SU-DHL-6 (cell line): ENCODE results near the gene CTPS2.

ENCODE experiments used
- H2AFZ ChIP-seq: fragments of 200-600 bp; sonication (generic); 2 replicates; pipeline ENCODE4 v1.6.1; 2014; ENCODE audit warnings: low read depth, mild to moderate bottlenecking, moderate library complexity, mixed read lengths, antibody characterized with exemption, low read length; ENCODE audit not compliant: severe bottlenecking
- H3F3A ChIP-seq: fragments of 200-600 bp; shearing (Covaris generic); 2 replicates; pipeline ENCODE4 v1.6.0; 2016; ENCODE audit warnings: antibody characterized with exemption, mild to moderate bottlenecking; ENCODE audit not compliant: insufficient read depth
- H3K27ac ChIP-seq: fragments of 200-600 bp; sonication (generic); 2 replicates; pipeline ENCODE4 v1.5.1; 2016; ENCODE audit warnings: low read depth, mild to moderate bottlenecking, low read length, moderate library complexity, mixed read lengths
- H3K27me3 ChIP-seq: fragments of 200-600 bp; sonication (generic), shearing (Covaris generic); 2 replicates; pipeline ENCODE4 v1.6.0; 2014; ENCODE audit warnings: mild to moderate bottlenecking, low read length
- H3K36me3 ChIP-seq: fragments of 200-600 bp; sonication (generic); 2 replicates; pipeline ENCODE4 v1.6.1; 2014; ENCODE audit warnings: mild to moderate bottlenecking, low read length, mixed read lengths
- H3K4me2 ChIP-seq: fragments of 300-600, 200-600 bp; shearing (Covaris generic), sonication (generic); 2 replicates; pipeline ENCODE4 v1.6.0; 2014; ENCODE audit warnings: low read length, low read depth, mild to moderate bottlenecking; ENCODE audit not compliant: poor library complexity, severe bottlenecking
- H3K4me3 ChIP-seq: fragments of 200-600 bp; sonication (generic); 2 replicates; pipeline ENCODE4 v1.5.1; 2014; ENCODE audit warnings: antibody characterized with exemption, low read length, mild to moderate bottlenecking, mixed read lengths; ENCODE audit not compliant: insufficient read depth, poor library complexity, severe bottlenecking
- H3K79me2 ChIP-seq: fragments of 200-600 bp; sonication (generic); 2 replicates; pipeline ENCODE4 v1.6.1; 2014; ENCODE audit warnings: mild to moderate bottlenecking, low read length, moderate library complexity; ENCODE audit not compliant: insufficient read depth
- H3K9ac ChIP-seq: fragments of 200-600 bp; sonication (generic); 2 replicates; pipeline ENCODE4 v1.7.0; 2014; ENCODE audit warnings: mild to moderate bottlenecking, low read length
- H3K9me2 ChIP-seq: fragments of 200-600 bp; sonication (generic); replicated peaks from 2 replicates; pipeline ENCODE4 v1.6.1; 2014; ENCODE audit warnings: low read length; ENCODE audit not compliant: insufficient read depth
- H3K9me3 ChIP-seq: fragments of 200-600 bp; sonication (generic); 2 replicates; pipeline ENCODE4 v1.6.1; 2014; ENCODE audit warnings: low read length, mixed read lengths; ENCODE audit not compliant: insufficient read depth
- H4K20me1 ChIP-seq: fragments of 200-600 bp; sonication (generic); 2 replicates; pipeline ENCODE4 v1.6.1; 2014; ENCODE audit warnings: low read depth, mild to moderate bottlenecking, antibody characterized with exemption, low read length, moderate library complexity, mixed read lengths
- EZH2phosphoT487 ChIP-seq: fragments of 200-600 bp; sonication (generic), shearing (Covaris generic); conservative IDR thresholded peaks from 2 replicates; pipeline ENCODE4 v1.6.1; 2018; ENCODE audit warnings: mild to moderate bottlenecking, antibody characterized with exemption, low read length, moderate library complexity, mixed read lengths
- TF ChIP-seq, protein P1 (sequence below): fragments of 200-600 bp; sonication (generic); IDR thresholded peaks from one replicate; pipeline ENCODE4 v1.5.1; 2017; ENCODE audit warnings: antibody characterized with exemption, mild to moderate bottlenecking, low read length, moderate library complexity; ENCODE audit not compliant: insufficient read depth, poor library complexity, severe bottlenecking

The CTPS2 gene

DNA sequence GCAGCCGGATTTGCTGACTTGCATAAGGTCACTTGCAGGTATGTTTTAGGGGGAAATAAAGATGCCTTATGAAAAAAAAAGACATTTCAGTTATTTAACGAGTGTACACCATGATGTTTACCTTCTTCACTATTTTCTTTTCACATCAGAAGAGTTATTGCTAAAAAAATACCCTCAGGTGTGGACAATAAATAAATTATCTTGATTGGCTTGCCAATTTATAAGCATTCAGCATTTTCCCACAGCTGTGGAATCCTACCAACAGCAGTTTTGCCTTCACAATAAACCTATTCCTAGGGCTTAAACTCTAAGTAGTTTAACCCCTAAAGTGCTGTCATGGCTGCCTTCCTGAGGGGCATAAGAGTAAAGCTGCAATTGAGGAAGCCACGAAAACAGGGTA lies 145.9 kb downstream of the CTPS2 start:
- no peaks in the 10 kb centered on the region for H4K20me1 ChIP-seq
- no peak overlapping the region for H3K4me3 ChIP-seq
- no peaks in the 10 kb centered on the region for H3K79me2 ChIP-seq
- H3F3A ChIP-seq, result no peaks in the 10 kb centered on the region
- H3K27ac ChIP-seq, result no peak overlapping the region
- H3K9me3 ChIP-seq, result no peaks in the 10 kb centered on the region
- H3K4me2 ChIP-seq, result no peak overlapping the region
- H3K9me2 ChIP-seq, result no peaks in the 10 kb centered on the region
- H3K9ac ChIP-seq, result no peak overlapping the region
- no peaks in the 10 kb centered on the region for H3K27me3 ChIP-seq
- TF ChIP-seq EZH2phosphoT487, result no peak
- TF ChIP-seq, protein P1, sequence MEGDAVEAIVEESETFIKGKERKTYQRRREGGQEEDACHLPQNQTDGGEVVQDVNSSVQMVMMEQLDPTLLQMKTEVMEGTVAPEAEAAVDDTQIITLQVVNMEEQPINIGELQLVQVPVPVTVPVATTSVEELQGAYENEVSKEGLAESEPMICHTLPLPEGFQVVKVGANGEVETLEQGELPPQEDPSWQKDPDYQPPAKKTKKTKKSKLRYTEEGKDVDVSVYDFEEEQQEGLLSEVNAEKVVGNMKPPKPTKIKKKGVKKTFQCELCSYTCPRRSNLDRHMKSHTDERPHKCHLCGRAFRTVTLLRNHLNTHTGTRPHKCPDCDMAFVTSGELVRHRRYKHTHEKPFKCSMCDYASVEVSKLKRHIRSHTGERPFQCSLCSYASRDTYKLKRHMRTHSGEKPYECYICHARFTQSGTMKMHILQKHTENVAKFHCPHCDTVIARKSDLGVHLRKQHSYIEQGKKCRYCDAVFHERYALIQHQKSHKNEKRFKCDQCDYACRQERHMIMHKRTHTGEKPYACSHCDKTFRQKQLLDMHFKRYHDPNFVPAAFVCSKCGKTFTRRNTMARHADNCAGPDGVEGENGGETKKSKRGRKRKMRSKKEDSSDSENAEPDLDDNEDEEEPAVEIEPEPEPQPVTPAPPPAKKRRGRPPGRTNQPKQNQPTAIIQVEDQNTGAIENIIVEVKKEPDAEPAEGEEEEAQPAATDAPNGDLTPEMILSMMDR, result no peak
- no peak overlapping the region for H2AFZ ChIP-seq
- no peaks in the 10 kb centered on the region for H3K36me3 ChIP-seq

DNA sequence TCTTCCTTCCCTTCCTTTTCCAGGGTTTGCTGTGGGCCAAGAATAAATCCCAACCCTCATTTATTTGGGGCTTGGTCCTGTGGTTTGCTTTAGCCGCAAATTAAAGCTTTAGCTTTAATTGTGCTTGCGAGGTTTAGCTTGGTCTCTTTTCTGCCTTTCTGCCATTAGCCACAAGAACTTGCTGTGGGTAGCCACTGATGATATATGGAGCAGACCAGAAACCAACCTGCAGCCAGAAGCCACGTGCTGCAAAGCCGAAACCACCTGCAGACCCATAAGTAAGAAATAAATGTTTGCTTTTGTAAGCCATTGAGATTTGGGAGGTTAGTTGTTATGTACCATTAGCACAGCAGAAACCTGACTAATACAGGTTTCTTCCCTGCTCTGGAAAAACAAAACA lies 152.3 kb downstream of the CTPS2 start:
- Histone ChIP-seq H4K20me1 (no peaks in the 10 kb centered on the region), H3K9me2 (no peaks in the 10 kb centered on the region), H3K9ac (no peak overlapping the region), H3K27me3 (no peaks in the 10 kb centered on the region), H3K36me3 (no peaks in the 10 kb centered on the region), H3K27ac (no peak overlapping the region), H3K9me3 (no peaks in the 10 kb centered on the region), H3K4me3 (no peak overlapping the region), H2AFZ (no peak overlapping the region), H3K79me2 (no peaks in the 10 kb centered on the region), H3K4me2 (no peak overlapping the region), H3F3A (no peaks in the 10 kb centered on the region)
- no peak for TF ChIP-seq EZH2phosphoT487
- TF ChIP-seq, protein P1, result no peak

DNA sequence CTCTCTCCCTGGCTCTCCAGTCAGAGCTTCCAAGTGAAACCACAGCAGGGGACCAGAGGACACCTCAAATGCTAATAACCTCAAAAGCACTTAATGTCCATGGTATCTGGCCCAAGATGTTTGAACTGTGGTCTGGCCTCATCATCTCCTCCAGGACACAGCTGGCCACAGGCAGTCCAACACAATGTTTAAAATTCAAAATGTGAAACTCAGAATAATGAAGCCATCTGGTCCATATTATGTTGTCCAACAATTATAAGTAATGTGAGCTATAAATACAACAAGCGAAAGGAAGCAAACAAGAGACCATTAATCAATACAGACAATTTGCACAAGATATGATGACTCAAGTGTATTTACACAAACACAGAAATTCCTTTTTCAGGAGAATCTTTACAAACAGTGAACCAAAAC lies 153.3 kb downstream of the CTPS2 start:
- no peaks in the 10 kb centered on the region for H4K20me1 ChIP-seq
- H2AFZ ChIP-seq, result no peak overlapping the region
- H3K4me3 ChIP-seq, result no peak overlapping the region
- no peaks in the 10 kb centered on the region for H3K79me2 ChIP-seq
- no peak for TF ChIP-seq EZH2phosphoT487
- TF ChIP-seq, protein P1, result no peak
- H3K9me3 ChIP-seq, result no peaks in the 10 kb centered on the region
- no peaks in the 10 kb centered on the region for H3K27me3 ChIP-seq
- H3F3A ChIP-seq, result no peaks in the 10 kb centered on the region
- no peaks in the 10 kb centered on the region for H3K36me3 ChIP-seq
- H3K9me2 ChIP-seq, result no peaks in the 10 kb centered on the region
- H3K9ac ChIP-seq, result no peak overlapping the region
- no peak overlapping the region for H3K27ac ChIP-seq
- no peak overlapping the region for H3K4me2 ChIP-seq
